K562 (cell line): Measurements from ENCODE around the gene GRID2IP. TPM values are rescaled to one million over a fixed set of nuclear protein-coding genes. Genes with fewer than 3 reads are reported as not detected.

Experiments used
- CC2D1A ChIP-seq: fragments of 450-650 bp; IDR thresholded peaks from 2 replicates; pipeline ENCODE4 v1.6.1; 2017; ENCODE audit warnings: mild to moderate bottlenecking
- EHMT2 ChIP-seq: fragments of 450-650 bp; IDR thresholded peaks from 2 replicates; pipeline ENCODE4 v1.6.1; 2018; ENCODE audit warnings: antibody characterized with exemption
- HNRNPK ChIP-seq: fragments of 200-400 bp; formaldehyde crosslinking; IDR thresholded peaks from one replicate; pipeline ENCODE4 v1.6.1; 2018; ENCODE audit warnings: mild to moderate bottlenecking, low read depth, low read length; ENCODE audit not compliant: poor library complexity, severe bottlenecking
- ILF3 ChIP-seq: fragments of 450-650 bp; IDR thresholded peaks from 2 replicates; pipeline ENCODE4 v1.6.1; 2018; ENCODE audit warnings: antibody characterized with exemption, mild to moderate bottlenecking, moderate library complexity, borderline replicate concordance
- KLF13 ChIP-seq: fragments of 450-650 bp; IDR thresholded peaks from 2 replicates; pipeline ENCODE4 v1.6.1; 2016; ENCODE audit warnings: missing genetic modification characterization, low read depth, mild to moderate bottlenecking, missing compliant biosample characterization, moderate library complexity, borderline replicate concordance
- PHB2 ChIP-seq: fragments of 450-650 bp; IDR thresholded peaks from 2 replicates; pipeline ENCODE4 v1.6.1; 2017; ENCODE audit warnings: low read depth
- RBM39 ChIP-seq: fragments of 200-400 bp; formaldehyde crosslinking; optimal IDR thresholded peaks from 2 replicates; pipeline ENCODE3; 2018; ENCODE audit warnings: low read depth, low read length
- SIN3B ChIP-seq: fragments of 450-650 bp; IDR thresholded peaks from 2 replicates; pipeline ENCODE4 v1.6.1; 2017; ENCODE audit warnings: low read depth, mild to moderate bottlenecking, moderate library complexity
- TEAD2 ChIP-seq: fragments of 450-650 bp; IDR thresholded peaks from 2 replicates; pipeline ENCODE4 v1.6.1; 2016; ENCODE audit warnings: missing genetic modification characterization, control low read depth, missing compliant biosample characterization
- TFAP4 ChIP-seq: sonication (generic); formaldehyde crosslinking; IDR thresholded peaks from 2 replicates; pipeline ENCODE4 v1.8.0; 2022; ENCODE audit warnings: missing genetic modification reagents, mild to moderate bottlenecking, moderate library complexity, borderline replicate concordance
- ZNF280B ChIP-seq: fragments of 250-450 bp; sonication (Bioruptor Pico); IDR thresholded peaks from 2 replicates; pipeline ENCODE4 v1.5.1; 2021; ENCODE audit warnings: mild to moderate bottlenecking
- ZNF695 ChIP-seq: fragments of 450-650 bp; formaldehyde crosslinking; IDR thresholded peaks from 2 replicates; pipeline ENCODE4 v1.4.0; 2020; ENCODE audit warnings: mild to moderate bottlenecking, moderate library complexity
- ZNF696 ChIP-seq: fragments of 250-450 bp; sonication (Bioruptor Pico); conservative IDR thresholded peaks from 2 replicates; pipeline ENCODE4 v1.4.0; 2020; ENCODE audit warnings: mild to moderate bottlenecking, moderate library complexity
- ZNF764 ChIP-seq: fragments of 250-450 bp; sonication (Bioruptor Pico); IDR thresholded peaks from 2 replicates; pipeline ENCODE4 v1.4.0; 2020; ENCODE audit warnings: low read depth, mild to moderate bottlenecking, moderate library complexity
- ZNF780A ChIP-seq: fragments of 250-450 bp; sonication (Bioruptor Pico); IDR thresholded peaks from 2 replicates; pipeline ENCODE4 v1.5.0; 2021; ENCODE audit warnings: mild to moderate bottlenecking
- ZSCAN29 ChIP-seq: fragments of 450-650 bp; IDR thresholded peaks from 2 replicates; pipeline ENCODE4 v1.6.1; 2017
- polyA plus RNA-seq, 8 experiments: library from polyadenylated mRNA; depleted of rRNA in 4 of 8; stranded (reverse) in 5 of 8; unstranded in 3 of 8; fragments of >200 nt; fragmentation: Nextera tagmentation in 2 of 8; fragmentation: Illumina TruSeq in 1 of 8; extraction: Ambion mirVana in 2 of 8; extraction: Trizol in 1 of 8; gene quantifications; 2 replicates each; pipeline versions ENCODE4 v1.2.1 to v1.2.3, GENCODE V29; 2011 to 2014; ENCODE audit warnings: inconsistent platforms in 1 of 8, missing spikeins in 1 of 8
- total RNA-seq, 7 experiments: library from RNA; depleted of rRNA in 6 of 7; stranded (reverse); fragments of >200 nt in 6 of 7; fragmentation: Illumina TruSeq in 2 of 7; extraction: Trizol in 2 of 7; gene quantifications; 2 replicates each; pipeline versions ENCODE4 v1.2.1 to v1.2.3, GENCODE V29; 2011 to 2021; ENCODE audit warnings: low replicate concordance in 1 of 7
- TF ChIP-seq, protein P1 (sequence below): sonication (generic); formaldehyde crosslinking; IDR thresholded peaks from 2 replicates; pipeline ENCODE4 v1.9.0; 2022; ENCODE audit warnings: mild to moderate bottlenecking, missing genetic modification reagents
- TF ChIP-seq, protein P2 (sequence below): sonication (generic); formaldehyde crosslinking; IDR thresholded peaks from 2 replicates; pipeline ENCODE4 v1.8.1; 2023; ENCODE audit warnings: mild to moderate bottlenecking, missing genetic modification reagents
- TF ChIP-seq, protein P3 (sequence below): fragments of 250-450 bp; sonication (Bioruptor Pico); IDR thresholded peaks from 2 replicates; pipeline ENCODE4 v1.8.0; 2022; ENCODE audit warnings: moderate library complexity, mild to moderate bottlenecking, inconsistent platforms
- TF ChIP-seq, protein P4 (sequence below): sonication (generic); formaldehyde crosslinking; IDR thresholded peaks from 2 replicates; pipeline ENCODE4 v1.8.1; 2023; ENCODE audit warnings: mild to moderate bottlenecking, missing genetic modification reagents

The GRID2IP gene
- total and polyA plus RNA-seq, 9 of the 15 experiments (the other 6 are each of a cell fraction or from before 2014, with no cell fraction given), result not detected

DNA sequence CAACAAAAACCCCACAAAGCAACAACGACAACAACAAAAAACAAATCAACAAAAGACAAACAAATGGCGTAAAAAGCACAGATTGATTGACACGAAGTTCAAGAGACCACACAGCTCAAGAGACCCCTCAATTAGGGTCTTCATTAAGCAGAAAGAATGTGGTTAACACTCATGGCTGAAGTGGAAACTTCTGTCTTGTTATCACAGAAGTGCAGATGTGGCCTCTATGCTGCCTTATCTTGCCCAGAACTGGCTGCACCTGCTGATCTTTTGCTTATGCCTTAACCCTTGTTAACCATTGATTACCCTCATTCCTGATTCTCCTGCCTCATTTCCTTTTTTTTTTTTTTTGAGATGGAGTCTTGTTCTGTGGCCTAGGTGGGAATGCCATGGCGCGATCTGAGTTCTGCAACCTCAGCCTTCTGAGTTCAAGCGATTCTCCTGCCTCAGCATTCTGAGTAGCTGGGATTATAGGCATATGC lies 100.0 kb downstream of the GRID2IP start (continued):
- TF ChIP-seq RBM39 (no peak), KLF13 (tag) (no peak), SIN3B (no peak), PHB2 (peak; percentile 95), ZNF695 (CRISPR knock-in tag) (no peak), HNRNPK (no peak), ZNF696 (CRISPR knock-in tag) (no peak), ZSCAN29 (no peak), EHMT2 (no peak), ZNF764 (CRISPR knock-in tag) (no peak), CC2D1A (peak; percentile 96), ZNF280B (no peak), ZNF780A (CRISPR knock-in tag) (no peak), TEAD2 (tag) (no peak), ILF3 (no peak), TFAP4 (peak; percentile 20; the same call in 1 of the 2 replicates)
- TF ChIP-seq, protein P1, sequence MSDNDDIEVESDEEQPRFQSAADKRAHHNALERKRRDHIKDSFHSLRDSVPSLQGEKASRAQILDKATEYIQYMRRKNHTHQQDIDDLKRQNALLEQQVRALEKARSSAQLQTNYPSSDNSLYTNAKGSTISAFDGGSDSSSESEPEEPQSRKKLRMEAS (CRISPR knock-in tag), result 0 out of 2 replicates have a peak, but pooled peaks have one; percentile 34
- TF ChIP-seq, protein P2, sequence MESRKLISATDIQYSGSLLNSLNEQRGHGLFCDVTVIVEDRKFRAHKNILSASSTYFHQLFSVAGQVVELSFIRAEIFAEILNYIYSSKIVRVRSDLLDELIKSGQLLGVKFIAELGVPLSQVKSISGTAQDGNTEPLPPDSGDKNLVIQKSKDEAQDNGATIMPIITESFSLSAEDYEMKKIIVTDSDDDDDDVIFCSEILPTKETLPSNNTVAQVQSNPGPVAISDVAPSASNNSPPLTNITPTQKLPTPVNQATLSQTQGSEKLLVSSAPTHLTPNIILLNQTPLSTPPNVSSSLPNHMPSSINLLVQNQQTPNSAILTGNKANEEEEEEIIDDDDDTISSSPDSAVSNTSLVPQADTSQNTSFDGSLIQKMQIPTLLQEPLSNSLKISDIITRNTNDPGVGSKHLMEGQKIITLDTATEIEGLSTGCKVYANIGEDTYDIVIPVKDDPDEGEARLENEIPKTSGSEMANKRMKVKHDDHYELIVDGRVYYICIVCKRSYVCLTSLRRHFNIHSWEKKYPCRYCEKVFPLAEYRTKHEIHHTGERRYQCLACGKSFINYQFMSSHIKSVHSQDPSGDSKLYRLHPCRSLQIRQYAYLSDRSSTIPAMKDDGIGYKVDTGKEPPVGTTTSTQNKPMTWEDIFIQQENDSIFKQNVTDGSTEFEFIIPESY, result no peak
- TF ChIP-seq, protein P3, sequence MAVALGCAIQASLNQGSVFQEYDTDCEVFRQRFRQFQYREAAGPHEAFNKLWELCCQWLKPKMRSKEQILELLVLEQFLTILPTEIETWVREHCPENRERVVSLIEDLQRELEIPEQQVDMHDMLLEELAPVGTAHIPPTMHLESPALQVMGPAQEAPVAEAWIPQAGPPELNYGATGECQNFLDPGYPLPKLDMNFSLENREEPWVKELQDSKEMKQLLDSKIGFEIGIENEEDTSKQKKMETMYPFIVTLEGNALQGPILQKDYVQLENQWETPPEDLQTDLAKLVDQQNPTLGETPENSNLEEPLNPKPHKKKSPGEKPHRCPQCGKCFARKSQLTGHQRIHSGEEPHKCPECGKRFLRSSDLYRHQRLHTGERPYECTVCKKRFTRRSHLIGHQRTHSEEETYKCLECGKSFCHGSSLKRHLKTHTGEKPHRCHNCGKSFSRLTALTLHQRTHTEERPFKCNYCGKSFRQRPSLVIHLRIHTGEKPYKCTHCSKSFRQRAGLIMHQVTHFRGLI (CRISPR knock-in tag), result no peak
- TF ChIP-seq, protein P4, sequence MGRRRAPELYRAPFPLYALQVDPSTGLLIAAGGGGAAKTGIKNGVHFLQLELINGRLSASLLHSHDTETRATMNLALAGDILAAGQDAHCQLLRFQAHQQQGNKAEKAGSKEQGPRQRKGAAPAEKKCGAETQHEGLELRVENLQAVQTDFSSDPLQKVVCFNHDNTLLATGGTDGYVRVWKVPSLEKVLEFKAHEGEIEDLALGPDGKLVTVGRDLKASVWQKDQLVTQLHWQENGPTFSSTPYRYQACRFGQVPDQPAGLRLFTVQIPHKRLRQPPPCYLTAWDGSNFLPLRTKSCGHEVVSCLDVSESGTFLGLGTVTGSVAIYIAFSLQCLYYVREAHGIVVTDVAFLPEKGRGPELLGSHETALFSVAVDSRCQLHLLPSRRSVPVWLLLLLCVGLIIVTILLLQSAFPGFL (CRISPR knock-in tag), result no peak
